ENCODE data around the gene NFIC.

DNA sequence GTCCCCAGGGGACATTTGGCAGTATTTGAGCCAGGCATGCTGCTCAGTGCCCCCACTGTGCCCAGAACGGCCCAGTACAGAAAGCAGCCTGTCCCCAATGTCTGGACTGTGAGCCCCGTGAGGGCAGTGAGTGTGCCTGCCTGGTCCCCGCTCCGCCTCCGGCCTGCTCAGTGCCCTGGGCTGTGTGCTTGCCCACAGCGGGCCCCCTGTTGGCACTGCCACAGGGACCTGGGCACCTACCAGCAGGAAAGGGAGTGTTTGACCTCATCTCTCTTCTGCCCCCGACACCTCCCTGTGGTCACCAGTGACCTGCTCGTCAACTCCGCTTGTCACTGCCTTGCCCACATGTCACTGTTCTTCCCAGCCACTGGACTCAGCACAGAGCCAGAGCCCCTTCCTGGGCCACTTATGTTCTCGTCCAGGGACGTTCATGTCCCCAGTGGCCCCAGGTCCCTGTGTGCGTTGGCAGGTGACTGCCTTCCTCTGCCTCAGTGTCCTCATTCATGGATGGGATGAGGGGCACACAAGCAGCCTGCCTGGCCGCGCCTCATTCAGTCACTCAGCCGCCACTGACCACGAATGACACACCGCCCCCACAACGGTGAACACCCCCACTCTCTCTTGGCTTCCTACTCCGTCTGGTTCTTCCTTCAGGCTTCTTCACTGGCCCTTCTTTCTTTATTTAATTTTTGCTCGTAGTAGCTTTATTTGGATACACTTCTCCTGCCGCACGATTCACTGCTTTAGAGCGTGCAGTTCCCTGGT, 142.6 kb downstream of the NFIC start:
- TF ChIP-seq MAFK (IDR thresholded peaks at IDR 0.05; ENCODE audit: low read depth, low read length) (no peak), RAD21 (IDR thresholded peaks at IDR 0.05; ENCODE audit: low read length) (no peak), POLR2A (IDR thresholded peaks at IDR 0.05; ENCODE audit: low read depth, low read length) (no peak)
- TF ChIP-seq, protein P1, sequence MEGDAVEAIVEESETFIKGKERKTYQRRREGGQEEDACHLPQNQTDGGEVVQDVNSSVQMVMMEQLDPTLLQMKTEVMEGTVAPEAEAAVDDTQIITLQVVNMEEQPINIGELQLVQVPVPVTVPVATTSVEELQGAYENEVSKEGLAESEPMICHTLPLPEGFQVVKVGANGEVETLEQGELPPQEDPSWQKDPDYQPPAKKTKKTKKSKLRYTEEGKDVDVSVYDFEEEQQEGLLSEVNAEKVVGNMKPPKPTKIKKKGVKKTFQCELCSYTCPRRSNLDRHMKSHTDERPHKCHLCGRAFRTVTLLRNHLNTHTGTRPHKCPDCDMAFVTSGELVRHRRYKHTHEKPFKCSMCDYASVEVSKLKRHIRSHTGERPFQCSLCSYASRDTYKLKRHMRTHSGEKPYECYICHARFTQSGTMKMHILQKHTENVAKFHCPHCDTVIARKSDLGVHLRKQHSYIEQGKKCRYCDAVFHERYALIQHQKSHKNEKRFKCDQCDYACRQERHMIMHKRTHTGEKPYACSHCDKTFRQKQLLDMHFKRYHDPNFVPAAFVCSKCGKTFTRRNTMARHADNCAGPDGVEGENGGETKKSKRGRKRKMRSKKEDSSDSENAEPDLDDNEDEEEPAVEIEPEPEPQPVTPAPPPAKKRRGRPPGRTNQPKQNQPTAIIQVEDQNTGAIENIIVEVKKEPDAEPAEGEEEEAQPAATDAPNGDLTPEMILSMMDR (conservative IDR thresholded peaks at IDR 0.05; ENCODE audit: low read depth, low read length) = no peak
